NCI-H226 (cell line): ENCODE results near the gene ATP6V0D1.

Source experiments
- DNase-seq: peaks from one replicate; pipeline ENCODE4 v3.0.0-alpha.2; 2015

Gene ATP6V0D1

DNA sequence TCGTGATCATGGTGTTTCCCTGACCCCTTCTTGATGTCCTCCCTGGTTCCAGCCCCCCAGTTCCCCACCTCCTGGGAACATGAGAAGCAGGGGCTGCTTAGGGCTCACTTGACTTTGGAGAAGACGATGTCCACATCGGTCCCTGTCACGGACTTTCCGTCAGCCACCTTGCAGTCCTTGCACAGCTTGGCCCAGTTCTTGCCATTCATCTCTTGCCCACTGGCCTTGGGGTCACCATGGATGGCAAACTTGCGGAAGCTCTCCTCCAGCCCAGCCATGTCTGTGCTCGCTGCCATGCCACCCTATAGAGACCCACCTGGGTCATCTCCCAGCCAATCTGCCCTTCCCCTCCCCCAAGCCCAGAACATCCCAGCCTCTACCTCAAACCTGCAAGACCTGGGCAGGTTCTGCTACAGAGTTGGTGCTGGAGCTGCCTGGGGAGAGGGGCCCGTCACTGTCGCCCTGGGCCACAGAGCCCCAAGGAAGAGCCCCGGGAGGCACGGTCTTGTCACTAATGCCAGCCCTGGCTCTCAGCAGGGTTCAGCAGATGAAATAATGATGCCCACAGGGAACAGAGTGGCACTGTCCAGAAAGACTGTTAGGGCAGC is 90.0 kb downstream of the ATP6V0D1 start:
- no peak for DNase-seq

DNA sequence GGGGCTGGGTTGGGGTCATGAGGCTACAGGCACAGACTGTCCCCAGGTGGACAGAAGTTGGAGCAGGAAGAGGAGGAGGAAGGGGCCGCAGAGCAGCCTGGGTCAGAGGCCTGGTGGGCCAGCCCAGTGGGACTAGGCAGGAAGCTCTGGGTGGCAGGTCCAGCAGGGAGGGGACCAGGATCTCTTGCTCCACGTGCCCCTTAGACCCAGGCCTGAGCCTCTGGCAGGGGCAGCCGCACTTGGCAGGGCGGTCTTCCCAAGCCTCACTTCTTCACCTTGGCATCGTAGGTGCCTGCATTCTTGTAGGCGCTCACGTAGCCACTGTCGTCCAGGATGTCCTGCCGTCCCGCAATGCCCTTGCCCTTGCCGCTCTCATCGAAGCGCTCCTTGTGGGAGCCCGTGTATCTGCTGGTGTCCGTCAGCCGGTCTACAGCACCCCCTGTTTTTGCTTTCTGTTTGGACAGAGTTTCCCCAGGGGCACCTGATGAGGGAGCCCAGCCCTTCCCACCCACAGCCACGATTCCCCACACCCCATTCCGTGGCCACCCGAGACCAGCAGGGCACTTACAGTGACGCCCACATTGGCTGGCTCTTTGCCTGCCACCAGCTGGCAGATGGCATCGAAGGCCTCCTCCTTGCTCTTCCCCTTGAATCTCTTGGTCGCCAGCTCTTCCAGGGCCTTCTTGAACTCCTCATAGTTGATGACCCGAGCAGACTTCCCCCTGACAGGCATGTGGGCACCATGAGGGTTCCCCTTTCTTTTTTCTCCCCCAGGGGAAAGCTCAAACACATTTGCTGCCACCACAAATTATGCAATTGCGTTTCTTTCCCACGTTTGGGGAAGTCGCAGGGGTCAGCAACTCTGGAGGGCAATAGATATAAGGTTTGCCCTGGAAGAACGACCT is 90.8 kb downstream of the ATP6V0D1 start:
- no peak for DNase-seq

DNA sequence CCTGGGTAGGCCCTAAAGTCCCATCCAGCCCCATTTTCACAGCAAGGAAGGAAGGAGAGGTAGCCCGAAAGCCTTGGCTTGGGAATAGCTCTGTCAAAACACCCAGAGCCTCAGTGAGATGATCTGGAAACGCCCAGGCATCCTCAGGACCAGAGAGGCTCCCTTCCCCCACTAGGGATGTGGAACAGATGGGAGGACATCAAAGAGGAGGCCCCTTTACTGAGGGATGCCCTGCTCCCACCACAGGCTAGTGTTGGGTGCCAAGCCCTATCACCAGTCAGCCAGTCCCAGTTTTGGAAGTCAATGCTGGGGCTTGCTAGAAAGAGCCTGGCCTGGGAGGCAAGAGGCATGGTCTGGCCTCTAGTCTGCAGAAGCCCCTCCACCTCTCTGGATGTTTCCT is 92.4 kb downstream of the ATP6V0D1 start:
- DNase-seq, result no peak

DNA sequence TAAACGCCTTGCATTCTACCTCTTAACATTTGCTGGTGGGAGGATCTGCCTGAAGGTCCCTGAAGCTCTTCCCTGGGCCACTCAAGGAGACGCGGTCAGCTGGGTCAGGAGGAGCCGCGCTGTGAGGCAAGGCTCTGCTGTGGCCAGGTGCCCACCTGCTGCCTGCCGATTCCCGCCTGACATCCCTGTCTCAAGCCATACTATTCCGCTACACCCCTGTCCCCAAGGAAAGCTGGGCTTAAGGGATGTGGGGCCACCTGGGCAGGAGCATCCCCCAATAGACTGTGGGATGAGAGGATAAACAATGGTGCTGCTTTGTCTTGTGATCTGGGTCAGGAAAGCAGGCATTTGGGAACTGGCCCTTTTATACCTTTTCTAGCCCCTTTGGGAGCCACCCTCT is 92.8 kb downstream of the ATP6V0D1 start:
- DNase-seq, result no peak
